Mucosa of rectum (tissue), 2 donors: ENCODE measurements around the gene MTCL1.

Source experiments
- H3K27ac ChIP-seq, 2 donors: one replicate each; pipeline ENCODE4 v1.7.0; 2013; ENCODE audit warnings: inconsistent platforms in 2 of 2, low read depth in 2 of 2, low read length in 2 of 2
- H3K27me3 ChIP-seq, 2 donors: one replicate each; pipeline ENCODE4 v1.7.0; 2013; ENCODE audit warnings: low read length in 2 of 2; ENCODE audit not compliant: control insufficient read depth in 2 of 2, insufficient read depth in 2 of 2
- H3K36me3 ChIP-seq, 2 donors: one replicate each; pipeline ENCODE4 v1.7.0; 2013; ENCODE audit warnings: low read length in 2 of 2; ENCODE audit not compliant: control insufficient read depth in 2 of 2, insufficient read depth in 2 of 2
- H3K4me1 ChIP-seq, 2 donors: one replicate each; pipeline ENCODE4 v1.7.0; 2013; ENCODE audit warnings: low read length in 2 of 2, mild to moderate bottlenecking in 1 of 2; ENCODE audit not compliant: control insufficient read depth in 2 of 2, insufficient read depth in 2 of 2
- H3K4me3 ChIP-seq, 2 donors: one replicate each; pipeline ENCODE4 v1.7.0; 2013; ENCODE audit warnings: low read length in 2 of 2
- H3K9ac ChIP-seq, 2 donors: one replicate each; pipeline ENCODE4 v1.7.0; 2013; ENCODE audit warnings: low read length in 2 of 2, low read depth in 1 of 2, mild to moderate bottlenecking in 1 of 2
- H3K9me3 ChIP-seq, 2 donors: one replicate each; pipeline ENCODE4 v1.7.0; 2013; ENCODE audit warnings: low read length in 2 of 2; ENCODE audit not compliant: control insufficient read depth in 2 of 2
- donor health status: healthy.
- donor health status: Normal muscosa, but diverticular disease.

The MTCL1 gene

DNA sequence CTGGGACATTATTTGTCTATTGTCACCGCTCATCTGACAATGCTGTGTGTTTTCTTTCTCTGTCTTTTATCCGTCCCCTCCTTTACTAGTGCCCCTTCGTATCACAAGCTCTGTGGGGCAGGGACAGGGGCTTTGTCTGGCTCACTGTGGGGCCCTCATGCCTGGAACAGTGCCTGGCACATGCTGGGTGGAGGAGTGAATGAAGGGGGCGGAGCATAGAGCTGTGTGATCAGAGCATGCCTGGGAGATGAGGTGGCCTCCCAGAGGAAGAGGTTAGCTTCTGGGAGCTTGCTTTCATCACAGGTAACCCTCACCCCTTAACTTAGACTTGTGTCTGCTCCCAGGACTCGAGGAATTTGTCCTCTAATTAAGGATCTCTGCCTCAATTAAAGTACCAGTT is 16.4 kb downstream of the MTCL1 start:
- Histone ChIP-seq H3K4me1 (peaks cover 2 to 9% of the 10 kb centered on the region in 2 donors), H3K4me3 (no peak overlapping the region), H3K9me3 (no peaks in the 10 kb centered on the region), H3K27me3 (peaks cover 17% of the 10 kb centered on the region in 2 donors), H3K9ac (no peak overlapping the region), H3K27ac (no peak overlapping the region), H3K36me3 (no peaks in the 10 kb centered on the region)

DNA sequence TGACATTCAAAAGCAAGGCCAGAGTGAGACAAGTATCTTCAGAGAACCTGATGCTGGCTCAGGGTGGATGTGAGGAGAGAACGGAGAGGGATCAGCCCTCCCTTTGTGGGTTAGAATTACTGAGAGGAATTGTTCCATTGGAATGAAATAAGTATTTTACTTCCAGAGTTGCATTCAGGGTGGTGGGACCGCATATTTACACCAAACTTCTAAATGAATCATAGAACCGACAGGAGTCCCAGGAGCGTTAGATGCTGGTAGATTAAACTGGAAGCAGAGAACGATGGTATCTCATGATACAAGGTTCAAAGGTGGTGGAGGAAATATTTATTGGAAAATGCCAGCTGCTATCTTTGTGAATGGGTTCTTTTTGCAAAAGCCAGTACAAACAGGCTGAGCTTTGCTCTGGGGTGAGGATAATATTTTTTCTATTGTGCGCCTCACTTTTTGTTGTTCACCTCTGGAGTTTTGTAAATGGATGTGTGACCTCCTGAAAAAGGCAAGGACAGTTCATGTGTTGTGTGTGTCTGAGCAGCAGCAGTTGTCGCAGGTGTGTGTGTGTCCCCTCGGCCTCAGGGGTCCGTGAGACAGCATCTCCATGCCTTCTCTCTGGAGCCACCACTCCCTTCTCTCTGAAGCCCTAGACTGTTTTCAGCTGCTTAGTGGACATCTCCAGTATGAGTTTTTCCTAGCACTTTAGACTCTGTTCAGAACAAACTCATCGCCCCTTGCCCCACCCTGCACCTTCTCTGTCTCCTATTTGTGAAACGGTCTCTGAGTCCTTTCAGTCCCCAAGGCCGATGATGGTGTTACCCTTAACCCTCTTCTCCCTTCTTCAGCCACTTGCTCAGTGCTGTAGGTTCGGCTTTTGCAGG is 17.8 kb downstream of the MTCL1 start:
- Histone ChIP-seq H3K27ac (no peak overlapping the region), H3K9ac (no peak overlapping the region), H3K36me3 (no peaks in the 10 kb centered on the region), H3K9me3 (no peaks in the 10 kb centered on the region), H3K27me3 (peaks cover 5 to 12% of the 10 kb centered on the region in 2 donors), H3K4me1 (peaks cover 2 to 9% of the 10 kb centered on the region in 2 donors), H3K4me3 (no peak overlapping the region)

DNA sequence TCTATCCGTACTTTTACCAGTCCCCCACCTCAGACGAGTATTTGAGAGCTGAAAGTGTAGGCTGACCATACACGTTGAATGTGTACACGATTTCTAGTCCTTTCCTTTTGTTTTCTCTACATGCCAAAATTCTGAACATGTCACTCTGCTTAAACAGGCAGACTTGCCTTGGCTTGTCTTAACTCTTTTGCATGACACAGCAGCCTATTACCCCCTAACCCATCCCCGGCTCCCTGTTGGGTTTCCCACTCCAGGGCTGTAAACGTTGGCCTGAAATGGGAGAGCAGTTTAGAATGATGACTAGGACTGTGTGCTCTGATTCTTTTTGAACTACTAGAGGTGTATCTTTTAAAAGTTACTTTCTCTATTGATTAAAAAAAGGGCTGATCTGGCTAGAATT is 19.1 kb downstream of the MTCL1 start:
- Histone ChIP-seq H3K27ac (no peak overlapping the region), H3K36me3 (no peaks in the 10 kb centered on the region), H3K9ac (no peak overlapping the region), H3K4me3 (no peak overlapping the region), H3K4me1 (peaks cover 0 to 6% of the 10 kb centered on the region in 2 donors), H3K27me3 (peaks cover 0 to 11% of the 10 kb centered on the region in 2 donors), H3K9me3 (no peaks in the 10 kb centered on the region)

DNA sequence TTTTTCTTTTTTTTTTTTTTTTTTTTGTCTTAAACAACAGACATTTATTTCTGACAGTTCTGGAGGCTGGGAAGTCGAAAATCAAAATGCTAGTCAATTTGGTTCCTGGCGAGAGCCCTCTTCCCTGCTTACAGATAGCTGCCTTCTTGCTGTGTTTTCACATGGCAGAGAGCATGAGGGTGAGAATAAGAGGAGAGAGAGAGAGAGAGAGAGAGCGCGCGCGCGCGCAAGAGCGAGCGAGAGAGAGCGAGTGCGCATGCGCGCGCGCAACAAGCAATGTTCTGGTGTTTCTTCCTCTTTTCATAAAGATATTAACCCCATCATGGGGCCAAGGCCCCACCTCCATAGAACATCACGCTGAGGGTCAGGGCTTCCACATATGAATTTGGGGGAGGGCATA is 20.9 kb downstream of the MTCL1 start:
- H3K27ac ChIP-seq: no peak overlapping the region
- H3K36me3 ChIP-seq: no peaks in the 10 kb centered on the region
- H3K9me3 ChIP-seq: no peaks in the 10 kb centered on the region
- H3K4me3 ChIP-seq: no peak overlapping the region
- peaks cover 5 to 6% of the 10 kb centered on the region in 2 donors for H3K4me1 ChIP-seq
- H3K27me3 ChIP-seq: peaks cover 0 to 7% of the 10 kb centered on the region in 2 donors
- no peak overlapping the region for H3K9ac ChIP-seq

DNA sequence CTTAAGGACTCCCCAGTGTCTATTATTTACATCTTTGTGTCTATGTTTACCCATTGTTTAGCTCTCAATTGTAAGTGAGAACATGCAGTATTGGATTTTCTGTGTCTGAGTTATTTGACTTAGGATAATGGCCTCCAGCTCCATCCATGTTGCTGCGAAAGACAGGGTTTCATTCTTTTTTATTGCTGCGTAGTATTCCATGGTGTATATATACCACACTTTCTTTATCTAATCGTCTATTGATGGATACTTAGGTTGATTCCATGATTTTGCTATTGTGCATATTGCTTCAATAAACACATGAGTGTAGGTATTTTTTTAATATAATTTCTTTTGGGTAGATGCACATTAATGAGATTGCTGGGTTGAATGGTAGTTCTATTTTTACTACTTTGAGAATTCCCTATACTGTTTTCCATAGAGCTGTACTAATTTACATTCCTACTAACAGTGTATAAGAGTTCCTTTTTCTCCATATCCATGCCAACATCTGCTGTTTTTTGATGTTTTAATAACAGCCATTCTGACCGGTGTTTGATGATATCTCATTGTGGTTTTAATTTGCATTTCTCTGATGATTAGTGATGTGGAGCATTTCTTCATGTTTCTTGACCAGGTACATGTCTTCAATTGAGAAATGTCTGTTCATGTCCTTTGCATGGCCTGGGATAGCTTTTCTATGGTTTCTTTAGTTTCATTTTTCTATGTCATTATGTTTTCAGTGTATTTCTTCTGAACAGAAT is 21.8 kb downstream of the MTCL1 start:
- Histone ChIP-seq H3K9ac (no peak overlapping the region), H3K27me3 (peaks cover 0 to 4% of the 10 kb centered on the region in 2 donors), H3K36me3 (no peaks in the 10 kb centered on the region), H3K4me3 (no peak overlapping the region), H3K4me1 (peaks cover 5 to 6% of the 10 kb centered on the region in 2 donors), H3K9me3 (no peaks in the 10 kb centered on the region), H3K27ac (no peak overlapping the region)

DNA sequence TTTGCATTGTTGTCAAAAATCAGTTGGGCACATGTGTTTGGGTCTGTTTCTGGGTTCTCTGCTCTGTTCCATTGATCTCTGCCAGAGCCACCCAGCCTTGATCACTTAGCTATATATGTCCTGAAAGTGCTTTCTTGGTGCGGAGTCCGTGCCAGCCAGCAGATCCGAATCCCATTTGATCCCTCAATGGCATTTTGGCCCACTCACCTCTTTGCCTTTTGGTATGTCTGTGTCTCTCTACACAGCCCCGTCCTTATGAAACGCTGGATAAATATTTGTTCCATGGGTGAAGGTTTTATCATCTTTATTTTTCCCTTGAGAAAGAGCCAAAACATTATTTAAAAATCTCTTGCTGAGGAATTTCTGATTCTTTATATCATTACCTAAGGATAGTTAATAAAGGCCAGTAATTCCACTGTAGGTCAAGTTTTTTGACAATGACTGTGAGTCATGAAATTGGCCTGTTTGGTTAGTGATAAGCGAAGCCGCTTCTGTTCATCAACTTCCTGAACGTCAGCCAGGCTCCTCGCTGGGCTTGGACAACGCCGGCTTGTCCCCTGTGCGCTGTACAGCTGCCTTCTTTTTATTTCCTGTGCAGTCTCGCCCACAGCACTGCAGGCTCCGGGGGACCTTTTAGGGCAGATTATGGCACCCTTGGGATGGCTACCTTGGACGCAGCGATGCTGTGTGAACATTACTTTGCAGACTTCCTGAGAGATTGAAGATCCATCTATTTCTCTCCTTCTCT is 24.9 kb downstream of the MTCL1 start:
- H3K27me3 ChIP-seq: no peaks in the 10 kb centered on the region
- peaks cover 3 to 6% of the 10 kb centered on the region in 2 donors for H3K4me1 ChIP-seq
- H3K4me3 ChIP-seq: no peak overlapping the region
- H3K36me3 ChIP-seq: no peaks in the 10 kb centered on the region
- H3K27ac ChIP-seq: no peak overlapping the region
- no peaks in the 10 kb centered on the region for H3K9me3 ChIP-seq
- no peak overlapping the region for H3K9ac ChIP-seq

DNA sequence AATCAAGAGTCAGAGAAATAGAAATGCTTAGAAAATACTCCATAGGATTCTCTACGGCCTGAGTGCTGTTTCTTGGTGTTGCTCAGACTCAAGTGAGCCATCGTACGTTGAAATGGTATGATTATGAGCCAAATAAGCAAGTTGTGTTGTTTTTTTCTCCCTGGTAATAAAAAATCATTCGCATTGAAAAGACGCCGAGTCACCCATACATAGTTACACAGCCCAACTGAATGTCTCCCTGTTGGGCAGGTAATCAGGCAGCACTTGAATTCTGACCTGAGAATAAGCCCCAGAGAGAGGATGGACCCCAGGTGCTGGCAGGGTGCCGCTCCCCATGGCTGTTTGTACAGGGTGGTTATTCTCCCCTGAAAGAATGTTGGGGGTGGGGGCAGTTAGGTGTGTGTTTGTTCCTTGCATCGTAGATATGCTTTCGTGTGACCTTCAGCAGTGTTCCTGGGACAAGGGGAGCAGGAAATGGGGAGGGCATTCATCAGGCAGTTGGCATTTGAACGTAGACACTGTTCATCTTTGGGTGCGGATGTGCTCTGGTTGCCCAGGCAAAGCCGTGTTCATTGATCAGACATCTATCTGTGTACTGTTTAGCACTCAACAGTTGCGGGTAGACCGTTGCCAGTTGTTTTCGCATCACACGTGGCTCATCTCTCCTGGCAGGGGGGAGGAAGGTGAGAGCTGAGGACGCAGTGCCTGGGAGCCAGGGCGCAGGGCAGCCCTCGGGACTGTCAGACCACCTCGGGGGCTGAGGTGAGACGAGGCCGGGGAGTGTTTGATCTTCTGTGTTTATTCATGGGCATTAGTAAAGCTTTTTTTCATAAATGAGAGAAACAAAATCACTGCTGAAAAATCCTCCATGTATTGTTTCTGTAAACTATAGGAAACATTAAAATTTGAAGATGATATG is 27.3 kb downstream of the MTCL1 start:
- H3K4me1 ChIP-seq: peaks cover 3 to 6% of the 10 kb centered on the region in 2 donors
- H3K4me3 ChIP-seq: no peak overlapping the region
- no peaks in the 10 kb centered on the region for H3K36me3 ChIP-seq
- no peak overlapping the region for H3K9ac ChIP-seq
- no peaks in the 10 kb centered on the region for H3K9me3 ChIP-seq
- H3K27ac ChIP-seq: no peak overlapping the region
- no peaks in the 10 kb centered on the region for H3K27me3 ChIP-seq

DNA sequence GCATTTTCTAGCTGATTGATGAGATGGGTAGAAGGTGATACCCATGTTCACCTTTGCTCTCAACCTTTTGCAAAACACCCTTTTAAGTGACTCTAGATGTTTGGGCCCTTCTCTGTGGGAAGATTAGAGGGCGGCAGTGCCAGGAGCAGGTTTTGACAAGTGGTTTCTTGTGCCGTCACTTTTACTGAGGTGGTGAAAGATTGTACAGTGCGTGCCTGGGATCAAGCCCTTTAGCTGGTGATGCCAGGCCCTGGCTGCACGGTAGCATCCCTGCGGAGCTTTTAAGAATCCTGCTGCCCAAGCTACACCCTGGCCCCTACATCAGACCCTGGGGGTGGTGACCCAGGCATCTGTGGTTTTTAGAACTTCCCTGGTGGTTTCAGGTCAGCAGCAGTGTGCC is 29.1 kb downstream of the MTCL1 start:
- H3K4me1 ChIP-seq: peaks cover 3 to 6% of the 10 kb centered on the region in 2 donors
- H3K9me3 ChIP-seq: no peaks in the 10 kb centered on the region
- H3K27ac ChIP-seq: no peak overlapping the region
- H3K4me3 ChIP-seq: no peak overlapping the region
- no peaks in the 10 kb centered on the region for H3K27me3 ChIP-seq
- H3K9ac ChIP-seq: no peak overlapping the region
- H3K36me3 ChIP-seq: no peaks in the 10 kb centered on the region

DNA sequence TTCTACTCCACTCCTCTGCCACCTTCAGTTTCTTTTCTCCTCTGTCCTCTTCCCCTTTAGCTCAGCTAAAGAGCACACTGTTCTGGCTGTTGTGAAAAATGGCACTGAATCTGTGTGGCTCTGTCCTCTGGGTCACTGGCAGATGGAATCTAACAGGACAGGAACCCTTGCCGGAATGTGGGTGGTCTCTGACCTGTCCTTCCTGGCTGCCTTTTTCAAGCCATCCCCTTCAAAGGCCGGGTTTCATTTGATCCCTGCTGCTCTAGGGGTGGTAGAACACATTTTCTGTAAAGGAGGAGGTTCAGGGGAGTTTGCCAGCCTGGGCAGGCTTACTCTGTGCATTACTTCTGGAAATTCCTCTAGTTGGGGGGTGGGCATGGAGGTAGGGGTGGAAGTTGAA is 29.9 kb downstream of the MTCL1 start:
- Histone ChIP-seq H3K9me3 (no peaks in the 10 kb centered on the region), H3K4me3 (no peak overlapping the region), H3K27me3 (no peaks in the 10 kb centered on the region), H3K9ac (no peak overlapping the region), H3K4me1 (peaks cover 0 to 2% of the 10 kb centered on the region in 2 donors), H3K27ac (no peak overlapping the region), H3K36me3 (no peaks in the 10 kb centered on the region)
